Measurements from ENCODE around the gene FCSK.
A peak's percentile ranks its signal among the peaks of the same experiment; 100 is the strongest.

Gene FCSK

GRCh38 chr16:70527315-70527996 is 73.1 kb downstream of the FCSK start:
- no peak overlapping the region for H3K4me3 ChIP-seq (ENCODE audit: severe bottlenecking)

GRCh38 chr16:70529051-70529777 is 74.8 kb downstream of the FCSK start:
- peak; percentile 78 for TF ChIP-seq CTCF (IDR thresholded peaks at IDR 0.05; ENCODE audit: poor library complexity, severe bottlenecking)
- no peaks in the 10 kb centered on the region for H3K27me3 ChIP-seq (ENCODE audit: insufficient read depth, poor library complexity, severe bottlenecking)
- ATAC-seq (ENCODE audit: low read depth) (peak; percentile 63), DNase-seq (ENCODE audit: low spot score) (no peak)
- H3K36me3 ChIP-seq (ENCODE audit: low read depth) = peaks cover 93% of the 10 kb centered on the region
- peak overlapping the region; percentile 2 for H3K27ac ChIP-seq (ENCODE audit: poor library complexity, severe bottlenecking)
- no peak overlapping the region for H3K4me3 ChIP-seq (ENCODE audit: severe bottlenecking)
- H3K9me3 ChIP-seq (ENCODE audit: severe bottlenecking) = no peaks in the 10 kb centered on the region
- peaks cover 18% of the 10 kb centered on the region for H3K4me1 ChIP-seq (ENCODE audit: insufficient read depth, poor library complexity, severe bottlenecking)

More at GRCh38 chr16:70527315-70527996, 73.1 kb downstream of the FCSK start:
- no peak for TF ChIP-seq CTCF (IDR thresholded peaks at IDR 0.05; ENCODE audit: poor library complexity, severe bottlenecking)
- no peak overlapping the region for H3K27ac ChIP-seq (ENCODE audit: poor library complexity, severe bottlenecking)
- no peak for ATAC-seq (ENCODE audit: low read depth)
- DNase-seq (ENCODE audit: low spot score) = no peak
- peaks cover 76% of the 10 kb centered on the region for H3K36me3 ChIP-seq (ENCODE audit: low read depth)
- no peaks in the 10 kb centered on the region for H3K27me3 ChIP-seq (ENCODE audit: insufficient read depth, poor library complexity, severe bottlenecking)
- peaks cover 18% of the 10 kb centered on the region for H3K4me1 ChIP-seq (ENCODE audit: insufficient read depth, poor library complexity, severe bottlenecking)
- no peaks in the 10 kb centered on the region for H3K9me3 ChIP-seq (ENCODE audit: severe bottlenecking)
